A673 (cell line): ENCODE measurements around the gene CARM1. TPM values are rescaled to one million over a fixed set of nuclear protein-coding genes. Genes with fewer than 3 reads are reported as not detected.

ENCODE experiments used
- BruUV-seq: library from RNA; stranded (reverse); fragments of 400-500 nt; replicated peaks from 2 replicates; lab custom pipeline; 2021; lab: Mats Ljungman, UMichigan
- CTCF ChIA-PET: fragments of 300-600 bp; sonication (Branson Sonifier 250); formaldehyde crosslinking; loops from one replicate; lab custom pipeline; 2022; ENCODE audit warnings: antibody characterized with exemption; lab: Charles Lee
- POLR2A ChIA-PET: fragments of 300-600 bp; sonication (Branson Sonifier 250); formaldehyde crosslinking; loops from one replicate; lab custom pipeline; 2022; ENCODE audit warnings: antibody characterized with exemption; ENCODE audit not compliant: low non-redundant PET; lab: Charles Lee
- DNase-seq: peaks from one replicate; pipeline ENCODE4 v3.0.0-alpha.2; 2015; ENCODE audit warnings: low spot score
- H3K27ac ChIP-seq: fragments of 200-600 bp; sonication (generic); 2 replicates; pipeline ENCODE4 v1.5.1; 2016; ENCODE audit warnings: mixed run types, low read depth, mild to moderate bottlenecking, mixed read lengths, antibody characterized with exemption, low read length; ENCODE audit not compliant: poor library complexity, severe bottlenecking
- H3K27me3 ChIP-seq: fragments of 200-600 bp; sonication (generic); replicated peaks from 2 replicates; pipeline ENCODE4 v1.6.1; 2017; ENCODE audit warnings: mixed run types, low read depth, mild to moderate bottlenecking, mixed read lengths, antibody characterized with exemption, low read length; ENCODE audit not compliant: insufficient read depth, poor library complexity
- H3K36me3 ChIP-seq: fragments of 200-600 bp; sonication (generic); 2 replicates; pipeline ENCODE4 v1.6.1; 2016; ENCODE audit warnings: mixed run types, mild to moderate bottlenecking, mixed read lengths, antibody characterized with exemption, low read length; ENCODE audit not compliant: insufficient read depth, poor library complexity, severe bottlenecking
- H3K4me1 ChIP-seq: fragments of 200-600 bp; sonication (generic); 2 replicates; pipeline ENCODE4 v1.6.1; 2017; ENCODE audit warnings: mixed run types, mild to moderate bottlenecking, mixed read lengths, antibody characterized with exemption, low read length; ENCODE audit not compliant: insufficient read depth, poor library complexity, severe bottlenecking
- H3K4me3 ChIP-seq: fragments of 200-600 bp; sonication (generic); 2 replicates; pipeline ENCODE4 v1.5.1; 2016; ENCODE audit warnings: low read depth, mixed run types, mild to moderate bottlenecking, mixed read lengths, low read length; ENCODE audit not compliant: poor library complexity, severe bottlenecking
- H3K9me3 ChIP-seq: fragments of 200-600 bp; sonication (generic); 2 replicates; pipeline ENCODE4 v1.6.1; 2016; ENCODE audit warnings: mixed run types, low read depth, mild to moderate bottlenecking, mixed read lengths, antibody characterized with exemption, low read length; ENCODE audit not compliant: poor library complexity, severe bottlenecking
- CTCF ChIP-seq: fragments of 300-800, 200-600 bp; sonication (generic); conservative IDR thresholded peaks from 2 replicates; pipeline ENCODE4 v1.5.1; 2017; ENCODE audit warnings: low read depth, mild to moderate bottlenecking, antibody characterized with exemption, low read length, moderate library complexity, mixed read lengths
- EZH2 ChIP-seq: fragments of 200-600 bp; sonication (generic); IDR thresholded peaks from 2 replicates; pipeline ENCODE4 v1.6.1; 2017; ENCODE audit warnings: borderline replicate concordance, low read depth, mild to moderate bottlenecking, mixed read lengths, antibody characterized with exemption, low read length; ENCODE audit not compliant: poor library complexity, severe bottlenecking
- intact Hi-C: fragments of 100-400 bp; cut with micrococcal nuclease; formaldehyde crosslinking; loops from one replicate; pipeline ENCODE4 v1.10.0; 2022; ENCODE audit not compliant: unreplicated experiment
- total RNA-seq: library from RNA; stranded (reverse); gene quantifications from 2 replicates; pipeline ENCODE4 v1.2.3, GENCODE V29; 2021

Gene CARM1
- total RNA-seq, 1 experiment from 2014 or later, result 78.7 TPM

DNA sequence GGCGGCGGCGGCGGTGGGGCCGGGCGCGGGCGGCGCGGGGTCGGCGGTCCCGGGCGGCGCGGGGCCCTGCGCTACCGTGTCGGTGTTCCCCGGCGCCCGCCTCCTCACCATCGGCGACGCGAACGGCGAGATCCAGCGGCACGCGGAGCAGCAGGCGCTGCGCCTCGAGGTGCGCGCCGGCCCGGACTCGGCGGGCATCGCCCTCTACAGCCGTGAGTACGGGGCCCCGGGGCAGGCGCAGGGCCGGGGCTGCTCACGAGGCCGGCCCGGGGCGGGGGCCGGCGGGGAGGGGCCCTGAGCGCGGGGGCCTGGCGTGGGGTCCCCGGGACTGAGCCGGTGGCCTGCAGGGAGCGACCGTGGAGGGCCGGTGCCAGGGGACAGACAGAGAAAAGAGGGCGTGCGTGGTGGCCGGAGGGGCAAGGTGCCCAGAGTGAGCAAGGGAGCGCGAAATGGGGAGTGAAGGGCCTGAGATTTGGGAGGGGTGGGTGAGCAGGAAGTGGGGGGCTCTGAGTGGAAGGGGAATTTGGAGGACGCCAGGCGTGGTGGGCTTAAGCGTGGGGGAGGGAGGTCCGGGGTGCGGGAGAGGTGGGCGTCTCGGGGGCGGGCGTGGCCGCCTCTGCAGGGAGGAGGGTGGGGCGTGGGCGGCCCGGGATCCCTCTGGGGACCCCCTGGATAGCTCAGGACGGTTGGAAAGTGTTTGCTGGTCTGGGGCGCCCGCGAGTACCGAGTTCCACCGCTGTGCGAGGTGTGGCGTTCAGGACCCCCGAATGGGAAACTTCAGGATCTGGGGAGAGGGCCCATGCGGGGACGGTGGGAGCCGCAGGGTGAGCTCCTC is 575 bp downstream of the CARM1 start:
- Histone ChIP-seq H3K27me3 (no peaks in the 10 kb centered on the region), H3K4me1 (peaks cover 11% of the 10 kb centered on the region), H3K9me3 (no peaks in the 10 kb centered on the region), H3K27ac (peak overlapping the region; percentile 98), H3K4me3 (peak overlapping the region; percentile 98), H3K36me3 (no peaks in the 10 kb centered on the region)
- intact Hi-C loops, result loop anchor here (5.0 kb wide), 1 partner anchor 55 kb away; the partner anchor contains the start of genes TIMM29 and YIPF2
- TF ChIP-seq CTCF (peak; percentile 26; the same call in 1 of the 2 replicates), EZH2 (no peak)
- ChIA-PET POLR2A (no interaction called here), CTCF (interaction anchor here (0.6 to 1.6 kb wide), 8 partner anchors 14 to 154 kb away, joined by 3 to 12 read pairs (median 4); partner anchors contain the start of gene DNM2)
- BruUV-seq, result no TSS peak
- DNase-seq, result peak; percentile 65

DNA sequence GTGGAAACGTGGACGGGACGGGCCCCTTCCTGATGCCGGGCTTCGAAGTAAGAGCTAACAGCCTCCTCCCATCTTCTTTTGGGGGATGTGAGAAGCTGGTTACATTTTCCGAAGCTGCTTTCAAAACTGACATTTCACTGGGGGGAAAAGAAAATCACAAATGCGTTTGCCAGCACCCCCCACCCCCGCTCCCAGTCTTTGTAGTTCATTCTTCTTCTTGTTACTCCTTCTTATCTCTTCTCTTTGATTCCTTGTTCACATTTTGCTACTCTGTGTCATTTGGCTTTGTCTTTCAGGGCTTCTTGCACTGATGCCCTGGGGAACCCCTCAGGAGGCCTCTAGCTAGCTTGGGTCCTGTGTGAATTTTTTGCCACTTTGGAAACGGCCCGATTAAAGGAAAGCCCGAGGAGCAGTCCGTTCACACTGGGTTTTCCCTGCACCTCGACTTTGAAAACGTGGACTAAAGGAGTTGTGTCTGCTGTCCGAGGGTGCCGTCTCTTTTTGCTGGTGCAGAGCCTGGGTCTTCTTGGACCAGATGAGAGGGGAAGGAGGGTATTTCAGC is 1.3 kb downstream of the CARM1 start:
- H3K36me3 ChIP-seq, result no peaks in the 10 kb centered on the region
- BruUV-seq, result no TSS peak
- TF ChIP-seq EZH2 (no peak), CTCF (0 out of 2 replicates have a peak, but pooled peaks have one; percentile 4)
- intact Hi-C loops, result loop anchor here (5.0 kb wide), 1 partner anchor 55 kb away; the partner anchor contains the start of genes TIMM29 and YIPF2
- CTCF ChIA-PET, result interaction anchor here (0.6 to 1.6 kb wide), 6 partner anchors 13 to 155 kb away, joined by 3 to 7 read pairs (median 4); partner anchors contain the start of gene DNM2
- peak; percentile 39 for DNase-seq
- H3K9me3 ChIP-seq, result no peaks in the 10 kb centered on the region
- POLR2A ChIA-PET, result interaction anchor here (0.6 kb wide), 1 partner anchor 160 kb away, joined by 5 read pairs; no protein-coding TSS in a partner anchor
- peaks cover 11% of the 10 kb centered on the region for H3K4me1 ChIP-seq
- H3K27me3 ChIP-seq, result no peaks in the 10 kb centered on the region
- H3K27ac ChIP-seq, result peak overlapping the region; percentile 98
- peak overlapping the region; percentile 98 for H3K4me3 ChIP-seq

- TF ChIP-seq EZH2, result no peak
- TF ChIP-seq CTCF, result no peak
- TSS peak; percentile 20 for BruUV-seq
- DNase-seq, result no peak
- no peaks in the 10 kb centered on the region for H3K27me3 ChIP-seq
- no peaks in the 10 kb centered on the region for H3K9me3 ChIP-seq
- no peak overlapping the region for H3K27ac ChIP-seq
- intact Hi-C loops, result loop anchor here (5.0 kb wide), 1 partner anchor 53 kb away; the partner anchor contains the start of genes TIMM29 and YIPF2
- H3K4me3 ChIP-seq, result no peak overlapping the region
- POLR2A ChIA-PET, result no interaction called here
- CTCF ChIA-PET, result interaction anchor here (1.6 kb wide), 1 partner anchor 11 kb away, joined by 7 read pairs; no protein-coding TSS in a partner anchor
- no peaks in the 10 kb centered on the region for H3K36me3 ChIP-seq
- peaks cover 11% of the 10 kb centered on the region for H3K4me1 ChIP-seq
These were observed 2.7 kb downstream of the CARM1 start for GRCh38 chr19:10874024-10874423.
